ENCODE measurements around the gene TRIO.

TRIO gene

GRCh38 chr5:14147210-14147609 lies 4.1 kb downstream of the TRIO start:
- DNase-seq (ENCODE audit: low read depth, low spot score): no peak

DNA sequence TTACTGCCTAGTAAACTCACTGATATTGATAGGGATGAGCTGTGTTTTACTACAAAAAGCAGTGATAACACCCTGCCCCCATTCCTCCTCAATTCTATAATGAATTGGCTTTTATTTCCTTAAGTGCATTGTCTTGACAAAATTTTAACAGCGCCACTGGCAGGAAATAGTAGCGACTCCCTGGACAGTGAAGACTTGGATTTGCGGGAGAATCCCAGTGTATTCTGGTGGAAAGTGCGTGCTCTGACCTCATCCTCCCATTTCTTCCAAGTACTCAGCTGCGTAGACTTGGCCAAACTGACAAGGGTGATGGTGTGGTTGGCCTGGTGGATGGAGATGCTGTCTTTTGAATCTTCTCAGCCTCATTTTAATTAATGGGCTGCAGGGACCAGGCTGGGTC lies 5.3 kb downstream of the TRIO start:
- DNase-seq (ENCODE audit: low read depth, low spot score): no peak

- no peak for DNase-seq (ENCODE audit: low read depth, low spot score)
Measured at GRCh38 chr5:14148890-14149671, 5.9 kb downstream of the TRIO start.

- DNase-seq (ENCODE audit: low read depth, low spot score): no peak
Measured at GRCh38 chr5:14149672-14150274, 6.6 kb downstream of the TRIO start.

DNA sequence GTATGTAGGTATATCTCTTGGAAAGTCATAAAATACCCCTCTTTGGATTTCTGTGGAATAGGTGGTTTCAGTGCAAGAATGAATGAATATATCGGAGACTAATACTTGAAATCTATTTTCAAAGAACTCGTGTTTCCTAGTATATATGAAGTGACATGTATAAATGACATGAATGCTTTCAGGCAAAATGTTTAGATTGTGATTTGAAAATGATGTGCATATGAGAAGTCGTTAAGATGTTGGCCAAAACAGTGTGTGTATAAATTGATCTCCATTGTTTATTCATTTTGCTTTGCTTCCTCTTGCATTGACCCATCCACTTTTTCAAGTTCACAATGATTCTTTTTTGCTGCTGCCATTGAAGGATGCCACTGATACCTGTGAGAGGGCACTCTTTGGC lies 8.3 kb downstream of the TRIO start:
- DNase-seq (ENCODE audit: low read depth, low spot score): no peak

DNA sequence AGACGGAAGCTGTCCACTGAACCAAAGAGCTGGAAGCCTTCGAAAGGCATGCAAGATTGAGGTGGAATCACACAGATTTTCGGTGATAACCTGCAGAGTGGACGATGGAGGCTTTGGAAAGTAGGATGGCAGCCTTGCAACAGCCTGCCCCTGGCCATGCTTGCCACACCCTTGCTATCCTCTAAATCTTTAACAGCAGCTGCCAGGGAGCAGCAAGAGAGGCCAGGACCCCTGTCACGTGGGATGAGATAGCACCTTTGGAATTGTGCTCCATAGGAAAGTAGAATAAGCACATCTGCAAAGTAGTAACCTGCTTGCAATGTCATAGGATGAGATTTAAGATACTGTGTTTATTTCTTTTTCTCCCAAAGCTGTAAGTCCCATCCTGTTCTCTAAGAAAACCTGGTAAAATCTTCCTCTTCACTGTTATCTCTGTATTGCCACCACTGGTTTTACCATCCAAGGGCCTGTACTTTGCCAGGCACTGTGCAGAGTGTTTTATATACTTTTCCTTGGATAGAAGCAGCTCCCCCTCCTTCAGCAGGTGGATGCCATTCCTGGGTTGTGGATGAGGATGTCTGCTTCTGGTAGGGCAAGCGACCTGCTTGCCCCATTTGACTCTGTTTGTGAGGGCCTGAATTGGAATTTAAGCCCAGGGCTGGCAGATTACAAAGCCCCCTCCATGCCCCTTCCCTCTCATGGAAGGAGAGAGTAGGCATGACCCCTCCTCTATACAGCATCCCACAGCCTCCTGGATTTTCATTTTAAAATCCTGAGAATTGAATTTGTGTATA lies 10.1 kb downstream of the TRIO start:
- no peak for DNase-seq (ENCODE audit: low read depth, low spot score)

GRCh38 chr5:14153932-14154731 lies 11.0 kb downstream of the TRIO start:
- no peak for DNase-seq (ENCODE audit: low read depth, low spot score)

DNA sequence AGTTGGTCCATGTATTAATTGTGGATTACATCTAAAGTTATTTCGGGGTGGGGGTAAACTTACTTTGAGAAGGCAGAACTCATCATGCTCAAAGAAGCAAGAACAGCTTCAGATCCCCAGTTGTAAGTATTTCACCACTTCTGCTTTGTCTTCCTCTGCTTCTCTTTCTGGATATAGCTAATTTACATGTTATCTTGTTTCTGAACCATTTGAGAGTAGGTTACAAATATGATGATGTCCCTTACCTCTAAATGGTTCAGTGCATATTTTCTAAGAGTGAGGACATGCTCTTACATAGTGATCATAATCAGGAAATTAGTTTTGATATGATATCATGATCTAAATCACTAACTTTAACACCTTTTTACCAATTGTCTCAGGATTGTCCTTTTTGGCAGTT lies 11.9 kb downstream of the TRIO start:
- no peak for DNase-seq (ENCODE audit: low read depth, low spot score)

- no peak for DNase-seq (ENCODE audit: low read depth, low spot score)
Measured at GRCh38 chr5:14155739-14156138, 12.6 kb downstream of the TRIO start.

DNA sequence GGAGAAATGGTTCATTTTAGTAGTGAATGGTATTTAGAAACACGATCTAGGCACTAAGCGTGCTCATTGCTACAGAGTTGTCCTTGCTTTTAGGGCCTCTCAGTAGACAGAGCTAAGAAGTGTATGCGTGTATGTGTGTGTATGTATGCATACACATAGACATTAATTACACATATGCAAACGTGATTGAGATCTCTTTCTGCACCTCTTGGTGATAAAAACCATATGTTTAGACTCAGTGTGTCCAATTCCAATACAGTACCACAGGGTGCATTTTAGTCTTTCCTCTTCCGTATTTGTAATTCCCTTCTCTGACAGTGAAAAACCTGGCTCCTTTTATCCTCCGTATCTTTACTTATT lies 13.1 kb downstream of the TRIO start:
- DNase-seq (ENCODE audit: low read depth, low spot score): no peak

GRCh38 chr5:14156650-14157492 lies 13.7 kb downstream of the TRIO start:
- peak; percentile 78 for DNase-seq (ENCODE audit: low read depth, low spot score)

DNA sequence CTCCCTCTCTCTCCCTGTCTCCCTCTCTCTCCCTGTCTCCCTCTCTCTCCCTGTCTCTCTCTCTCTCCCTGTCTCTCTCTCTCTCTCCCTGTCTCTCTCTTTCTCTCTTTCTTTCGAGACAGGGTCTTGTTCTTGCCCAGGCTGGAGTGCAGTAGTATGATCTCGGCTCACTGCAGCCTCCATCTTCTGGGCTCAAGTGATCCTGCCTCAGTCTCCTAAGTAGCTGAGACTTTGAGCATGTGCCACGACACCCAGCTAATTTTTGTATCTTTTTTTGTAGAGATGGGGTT lies 14.3 kb downstream of the TRIO start:
- no peak for DNase-seq (ENCODE audit: low read depth, low spot score)

DNA sequence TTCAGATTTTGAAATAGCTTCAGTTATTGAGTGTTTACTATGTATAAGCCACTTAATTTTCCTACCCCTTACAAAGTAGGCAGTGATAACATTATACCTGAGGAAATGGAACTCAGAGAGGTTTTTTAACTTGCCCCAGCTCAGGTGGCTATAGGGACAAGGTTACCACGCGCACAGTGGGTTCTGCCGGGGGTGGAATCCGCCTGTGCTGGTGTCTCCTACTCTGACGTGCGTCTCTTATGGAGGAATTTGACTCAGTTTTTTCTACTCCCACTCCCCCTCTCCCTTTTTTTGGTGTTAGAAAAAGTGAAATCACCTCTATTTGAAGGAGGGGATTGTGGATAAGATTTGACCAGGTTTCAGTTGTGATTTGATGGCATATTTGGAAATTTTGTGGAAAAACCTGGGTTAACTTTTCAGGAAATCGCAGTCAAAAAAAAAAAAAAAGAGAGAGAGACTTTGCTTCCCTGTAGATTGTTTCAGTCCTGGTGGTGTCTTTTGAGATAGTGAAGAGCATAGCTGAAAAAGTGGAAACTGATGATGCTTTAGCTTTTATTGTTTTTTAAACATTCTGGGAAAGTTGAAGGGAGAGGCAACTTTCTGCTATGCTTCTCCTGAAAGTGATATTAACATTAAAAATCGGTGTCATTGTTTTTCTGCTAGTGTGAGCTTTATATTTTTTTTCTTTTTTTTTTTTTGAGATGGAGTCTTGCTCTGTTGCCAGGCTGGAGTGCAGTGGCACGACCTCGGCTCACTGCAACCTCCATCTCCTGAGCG lies 15.9 kb downstream of the TRIO start:
- DNase-seq (ENCODE audit: low read depth, low spot score): no peak

- no peak for DNase-seq (ENCODE audit: low read depth, low spot score)
Measured at GRCh38 chr5:14161825-14162556, 18.8 kb downstream of the TRIO start.

GRCh38 chr5:14164164-14165163 lies 21.3 kb downstream of the TRIO start:
- no peak for DNase-seq (ENCODE audit: low read depth, low spot score)

DNA sequence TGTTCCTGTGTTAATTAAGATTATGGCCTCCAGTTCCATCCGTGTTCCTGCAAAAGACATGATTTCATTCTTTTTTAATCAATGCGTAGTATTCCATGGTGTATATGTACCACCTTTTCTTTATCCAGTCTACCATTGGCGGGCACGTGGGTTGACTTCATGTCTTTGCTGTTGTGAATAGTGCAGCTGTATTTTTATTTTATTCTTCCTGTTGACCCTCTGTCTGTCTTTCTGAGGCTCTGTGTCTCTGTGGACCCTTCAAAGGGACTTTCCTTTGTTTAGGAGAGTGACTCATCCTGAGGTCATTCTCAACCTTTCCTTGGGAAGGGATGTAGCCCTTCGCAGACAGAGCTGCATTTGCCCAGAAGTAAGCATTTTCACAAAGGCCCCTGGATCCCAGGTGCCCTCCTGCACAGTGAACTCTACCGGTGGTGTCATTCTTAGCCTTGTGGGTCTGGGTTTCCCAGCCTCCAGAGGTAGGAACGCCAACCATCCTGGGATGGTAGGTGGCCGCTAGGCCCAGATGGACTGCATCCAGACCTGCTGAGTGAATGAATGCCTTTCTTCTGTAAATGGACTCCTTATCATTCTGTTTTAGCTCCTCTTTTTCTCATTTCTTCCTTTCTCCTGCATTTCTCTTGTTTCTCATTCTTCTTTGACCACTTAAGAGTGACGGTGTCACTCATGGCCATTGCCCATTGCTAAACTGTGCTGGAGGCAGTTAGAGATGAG lies 22.4 kb downstream of the TRIO start:
- peak; percentile 76 for DNase-seq (ENCODE audit: low read depth, low spot score)

DNA sequence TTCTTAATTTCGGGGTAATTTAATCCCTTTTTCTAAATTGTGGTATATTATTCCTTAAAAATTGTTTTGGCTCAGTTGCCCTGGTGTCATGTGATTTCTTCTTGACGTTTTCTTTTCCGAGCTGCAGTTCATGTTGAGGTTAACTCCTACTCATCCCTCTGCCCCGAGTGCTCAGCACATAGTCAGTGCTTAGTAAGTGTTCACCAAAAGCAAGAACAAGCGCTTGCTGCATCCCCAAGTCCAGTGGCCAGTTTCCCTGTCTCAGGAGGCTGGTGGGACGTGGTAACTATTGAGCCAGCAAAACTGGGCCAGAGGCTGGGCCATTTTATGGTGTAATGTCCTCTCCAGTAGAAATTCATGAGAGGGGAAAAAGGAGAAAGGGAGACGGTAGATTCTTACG lies 23.3 kb downstream of the TRIO start:
- DNase-seq (ENCODE audit: low read depth, low spot score): no peak
